MM.1S (cell line): ENCODE measurements around the gene NFYC.

Source experiments
- DNase-seq: peaks from one replicate; pipeline ENCODE4 v3.0.0-alpha.2; 2015
- H2AFZ ChIP-seq: fragments of 300-600 bp; sonication (generic); 2 replicates; pipeline ENCODE4 v1.6.0; 2016; ENCODE audit warnings: antibody characterized with exemption, low read length
- H3F3A ChIP-seq: fragments of 300-600 bp; sonication (generic); 2 replicates; pipeline ENCODE4 v1.6.1; 2016; ENCODE audit warnings: mild to moderate bottlenecking, antibody characterized with exemption, low read length, moderate library complexity, mixed read lengths; ENCODE audit not compliant: insufficient read depth
- H3K27ac ChIP-seq: fragments of 300-600 bp; sonication (generic); 2 replicates; pipeline ENCODE4 v1.5.1; 2016; ENCODE audit warnings: mild to moderate bottlenecking, low read length
- H3K27me3 ChIP-seq: fragments of 300-600 bp; sonication (generic); replicated peaks from 2 replicates; pipeline ENCODE4 v1.6.0; 2016; ENCODE audit warnings: low read length; ENCODE audit not compliant: insufficient read depth
- H3K36me3 ChIP-seq: fragments of 300-600 bp; sonication (generic); replicated peaks from 2 replicates; pipeline ENCODE4 v1.6.1; 2016; ENCODE audit warnings: mild to moderate bottlenecking, low read length, mixed read lengths; ENCODE audit not compliant: insufficient read depth
- H3K4me1 ChIP-seq: fragments of 300-600 bp; sonication (generic); 2 replicates; pipeline ENCODE4 v1.6.1; 2016; ENCODE audit warnings: low read length, mixed read lengths
- H3K4me2 ChIP-seq: fragments of 300-600 bp; sonication (generic); 2 replicates; pipeline ENCODE4 v1.6.0; 2016; ENCODE audit warnings: low read depth, low read length
- H3K4me3 ChIP-seq: fragments of 300-600 bp; sonication (generic); 2 replicates; pipeline ENCODE4 v1.5.1; 2016; ENCODE audit warnings: low read length, mixed read lengths
- H3K79me2 ChIP-seq: fragments of 300-600 bp; sonication (generic); 2 replicates; pipeline ENCODE4 v1.6.1; 2016; ENCODE audit warnings: mixed run types, low read length, mixed read lengths
- H3K9ac ChIP-seq: fragments of 300-600 bp; sonication (generic); 2 replicates; pipeline ENCODE4 v1.6.1; 2016; ENCODE audit warnings: low read length, mixed read lengths
- H3K9me2 ChIP-seq: fragments of 300-600 bp; sonication (generic); replicated peaks from 2 replicates; pipeline ENCODE4 v1.6.1; 2016; ENCODE audit warnings: mild to moderate bottlenecking, low read length, mixed read lengths; ENCODE audit not compliant: insufficient read depth
- H3K9me3 ChIP-seq: fragments of 300-600 bp; sonication (generic); replicated peaks from 2 replicates; pipeline ENCODE4 v1.6.1; 2016; ENCODE audit warnings: mild to moderate bottlenecking, low read length, mixed read lengths; ENCODE audit not compliant: insufficient read depth
- H4K20me1 ChIP-seq: fragments of 300-600 bp; sonication (generic); 2 replicates; pipeline ENCODE4 v1.6.1; 2016; ENCODE audit warnings: mild to moderate bottlenecking, low read length, moderate library complexity, mixed read lengths; ENCODE audit not compliant: insufficient read depth
- EZH2 ChIP-seq: fragments of 300-600 bp; sonication (generic); optimal IDR thresholded peaks from 2 replicates; pipeline ENCODE3; 2017; ENCODE audit warnings: low read depth, mild to moderate bottlenecking, antibody characterized with exemption, low read length, mixed read lengths
- EZH2phosphoT487 ChIP-seq: fragments of 300-600 bp; sonication (generic); IDR thresholded peaks from 2 replicates; pipeline ENCODE4 v1.6.1; 2018; ENCODE audit warnings: antibody characterized with exemption, low read length
- TF ChIP-seq, protein P1 (sequence below): fragments of 300-600 bp; sonication (generic); IDR thresholded peaks from 2 replicates; pipeline ENCODE4 v1.5.1; 2016; ENCODE audit warnings: antibody characterized with exemption, low read length, mixed read lengths

The NFYC gene

DNA sequence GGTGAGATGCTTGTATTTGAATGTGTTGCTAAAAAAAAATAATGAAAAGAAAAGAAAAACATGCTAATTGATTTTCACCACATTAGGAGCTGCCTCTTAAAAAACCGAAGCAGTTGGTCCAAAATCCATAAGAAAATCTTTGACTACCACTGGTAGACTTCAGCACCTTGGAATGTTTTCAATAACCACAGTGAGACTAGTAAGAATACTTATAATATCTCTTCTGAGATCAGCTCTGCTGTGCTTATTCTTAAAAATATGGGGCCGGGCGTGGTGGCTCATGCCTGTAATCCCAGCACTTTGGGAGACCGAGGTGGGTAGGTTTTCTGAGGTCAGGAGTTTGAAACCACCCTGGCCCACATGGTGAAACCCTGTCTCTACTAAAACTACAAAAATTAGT, 15.1 kb downstream of the NFYC start:
- Histone ChIP-seq H3F3A (peaks cover 7% of the 10 kb centered on the region), H4K20me1 (no peaks in the 10 kb centered on the region), H2AFZ (no peak overlapping the region), H3K36me3 (no peaks in the 10 kb centered on the region), H3K9me2 (no peaks in the 10 kb centered on the region), H3K27me3 (no peaks in the 10 kb centered on the region), H3K27ac (no peak overlapping the region), H3K4me2 (no peak overlapping the region), H3K9me3 (no peaks in the 10 kb centered on the region), H3K4me3 (no peak overlapping the region), H3K4me1 (peaks cover 24% of the 10 kb centered on the region), H3K79me2 (peaks cover 90% of the 10 kb centered on the region), H3K9ac (no peak overlapping the region)
- no peak for DNase-seq
- no peak for TF ChIP-seq EZH2phosphoT487
- TF ChIP-seq, protein P1, sequence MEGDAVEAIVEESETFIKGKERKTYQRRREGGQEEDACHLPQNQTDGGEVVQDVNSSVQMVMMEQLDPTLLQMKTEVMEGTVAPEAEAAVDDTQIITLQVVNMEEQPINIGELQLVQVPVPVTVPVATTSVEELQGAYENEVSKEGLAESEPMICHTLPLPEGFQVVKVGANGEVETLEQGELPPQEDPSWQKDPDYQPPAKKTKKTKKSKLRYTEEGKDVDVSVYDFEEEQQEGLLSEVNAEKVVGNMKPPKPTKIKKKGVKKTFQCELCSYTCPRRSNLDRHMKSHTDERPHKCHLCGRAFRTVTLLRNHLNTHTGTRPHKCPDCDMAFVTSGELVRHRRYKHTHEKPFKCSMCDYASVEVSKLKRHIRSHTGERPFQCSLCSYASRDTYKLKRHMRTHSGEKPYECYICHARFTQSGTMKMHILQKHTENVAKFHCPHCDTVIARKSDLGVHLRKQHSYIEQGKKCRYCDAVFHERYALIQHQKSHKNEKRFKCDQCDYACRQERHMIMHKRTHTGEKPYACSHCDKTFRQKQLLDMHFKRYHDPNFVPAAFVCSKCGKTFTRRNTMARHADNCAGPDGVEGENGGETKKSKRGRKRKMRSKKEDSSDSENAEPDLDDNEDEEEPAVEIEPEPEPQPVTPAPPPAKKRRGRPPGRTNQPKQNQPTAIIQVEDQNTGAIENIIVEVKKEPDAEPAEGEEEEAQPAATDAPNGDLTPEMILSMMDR: no peak
- no peak for TF ChIP-seq EZH2

DNA sequence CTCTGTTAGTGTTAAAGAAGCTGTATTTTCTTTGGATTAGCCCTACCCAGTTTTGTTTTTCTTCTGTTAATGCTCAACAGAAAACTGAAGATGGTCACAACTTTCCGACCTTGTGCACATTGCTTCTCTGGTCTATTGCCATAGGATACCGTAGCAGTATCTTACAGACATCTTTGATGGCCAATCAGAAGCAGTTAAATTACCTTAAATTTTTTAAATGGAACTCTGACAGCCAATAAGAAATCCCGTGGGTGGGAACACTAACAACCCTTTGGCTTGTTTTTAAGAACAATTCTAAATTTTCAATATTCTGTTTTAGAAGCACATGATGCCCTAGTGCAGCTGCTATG, 17.2 kb downstream of the NFYC start:
- Histone ChIP-seq H3K27ac (peak overlapping the region; percentile 60; the same call in 1 of the 2 replicates), H3K79me2 (peaks cover 88% of the 10 kb centered on the region), H2AFZ (peak overlapping the region; percentile 24; the same call in 1 of the 2 replicates), H4K20me1 (no peaks in the 10 kb centered on the region), H3K9ac (peak overlapping the region; percentile 48; the same call in 1 of the 2 replicates), H3K9me2 (no peaks in the 10 kb centered on the region), H3K27me3 (no peaks in the 10 kb centered on the region), H3K4me2 (peak overlapping the region; percentile 62), H3F3A (peaks cover 7% of the 10 kb centered on the region), H3K36me3 (no peaks in the 10 kb centered on the region), H3K4me3 (peak overlapping the region; percentile 66), H3K4me1 (peaks cover 36% of the 10 kb centered on the region), H3K9me3 (no peaks in the 10 kb centered on the region)
- TF ChIP-seq, protein P1: no peak
- TF ChIP-seq EZH2phosphoT487 (no peak), EZH2 (no peak)
- peak; percentile 87 for DNase-seq

DNA sequence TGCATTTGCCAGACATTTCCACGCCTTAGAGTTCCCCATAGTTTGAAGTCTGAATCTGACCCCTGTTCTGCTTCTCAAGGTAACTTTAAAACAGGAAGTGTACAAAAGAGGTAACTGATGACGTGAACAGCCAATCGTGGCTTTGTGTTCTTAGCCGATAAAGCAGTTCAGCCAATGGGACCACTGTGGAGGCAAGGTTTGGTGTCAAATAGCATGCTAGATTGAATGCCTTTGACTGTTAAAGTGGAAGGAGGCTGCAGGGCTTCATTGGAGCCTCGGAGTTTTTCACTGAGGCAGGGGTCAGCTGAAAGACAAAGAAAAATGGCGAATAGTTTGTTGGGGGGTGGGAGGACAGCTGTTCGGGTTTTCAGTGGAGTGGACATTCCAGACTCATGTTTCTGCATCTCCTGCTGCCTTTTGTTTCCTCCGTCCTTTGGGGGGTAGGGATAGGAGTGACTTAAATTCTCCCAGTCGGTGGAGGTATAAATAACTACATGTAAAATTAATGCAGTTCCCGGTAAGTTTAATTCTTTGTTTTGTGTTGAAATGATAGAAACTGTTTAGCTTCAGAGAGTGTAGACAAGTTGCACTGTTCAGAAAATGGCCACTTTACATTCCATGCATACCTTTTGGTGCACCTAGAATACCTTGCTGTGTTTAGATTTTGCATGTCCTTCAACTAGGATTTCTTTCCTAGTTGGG, 17.7 kb downstream of the NFYC start:
- peak overlapping the region; percentile 24; the same call in 1 of the 2 replicates for H2AFZ ChIP-seq
- H3K4me1 ChIP-seq: peaks cover 36% of the 10 kb centered on the region
- H3K36me3 ChIP-seq: no peaks in the 10 kb centered on the region
- H3K79me2 ChIP-seq: peaks cover 88% of the 10 kb centered on the region
- no peaks in the 10 kb centered on the region for H3K9me2 ChIP-seq
- TF ChIP-seq, protein P1: no peak
- no peak for TF ChIP-seq EZH2phosphoT487
- no peak for TF ChIP-seq EZH2
- H3K27me3 ChIP-seq: no peaks in the 10 kb centered on the region
- peak; percentile 96 for DNase-seq
- peak overlapping the region; percentile 48; the same call in 1 of the 2 replicates for H3K9ac ChIP-seq
- no peaks in the 10 kb centered on the region for H4K20me1 ChIP-seq
- peaks cover 7% of the 10 kb centered on the region for H3F3A ChIP-seq
- peak overlapping the region; percentile 66 for H3K4me3 ChIP-seq
- H3K4me2 ChIP-seq: peak overlapping the region; percentile 62
- H3K27ac ChIP-seq: peak overlapping the region; percentile 60; the same call in 1 of the 2 replicates
- no peaks in the 10 kb centered on the region for H3K9me3 ChIP-seq
